OCI-LY7 (cell line): ENCODE measurements around the gene SLC6A6.

ENCODE experiments used
- EZH2phosphoT487 ChIP-seq: fragments of 200-600 bp; sonication (generic); IDR thresholded peaks from 2 replicates; pipeline ENCODE4 v1.6.1; 2018; ENCODE audit warnings: low read depth, borderline replicate concordance, mild to moderate bottlenecking, mixed run types, antibody characterized with exemption, low read length, moderate library complexity, mixed read lengths
- TF ChIP-seq, protein P1 (sequence below): fragments of 200-600 bp; sonication (generic); conservative IDR thresholded peaks from 2 replicates; pipeline ENCODE4 v1.5.1; 2014; ENCODE audit warnings: mild to moderate bottlenecking, antibody characterized with exemption, low read length, moderate library complexity, mixed read lengths

DNA sequence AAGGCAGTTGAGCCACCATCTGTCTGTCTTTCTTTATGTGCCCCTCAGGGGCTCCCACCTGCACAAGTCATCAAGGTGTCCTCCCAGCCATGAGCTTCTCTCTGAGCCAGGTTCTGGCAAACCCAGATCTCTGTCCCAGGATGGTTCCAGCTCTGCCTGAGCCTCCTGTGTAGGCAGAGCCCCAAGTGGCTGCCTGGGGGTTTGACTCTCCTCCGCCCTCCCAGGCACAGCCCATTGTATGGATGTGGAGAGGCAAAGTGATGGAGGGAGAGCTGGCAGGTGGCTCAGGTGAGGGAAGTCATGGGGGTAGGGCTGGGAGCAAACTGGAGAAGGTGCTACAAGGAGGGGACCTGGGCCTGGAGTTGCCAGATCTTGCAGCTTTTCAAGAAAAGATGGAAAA is 80.9 kb downstream of the SLC6A6 start:
- TF ChIP-seq, protein P1, sequence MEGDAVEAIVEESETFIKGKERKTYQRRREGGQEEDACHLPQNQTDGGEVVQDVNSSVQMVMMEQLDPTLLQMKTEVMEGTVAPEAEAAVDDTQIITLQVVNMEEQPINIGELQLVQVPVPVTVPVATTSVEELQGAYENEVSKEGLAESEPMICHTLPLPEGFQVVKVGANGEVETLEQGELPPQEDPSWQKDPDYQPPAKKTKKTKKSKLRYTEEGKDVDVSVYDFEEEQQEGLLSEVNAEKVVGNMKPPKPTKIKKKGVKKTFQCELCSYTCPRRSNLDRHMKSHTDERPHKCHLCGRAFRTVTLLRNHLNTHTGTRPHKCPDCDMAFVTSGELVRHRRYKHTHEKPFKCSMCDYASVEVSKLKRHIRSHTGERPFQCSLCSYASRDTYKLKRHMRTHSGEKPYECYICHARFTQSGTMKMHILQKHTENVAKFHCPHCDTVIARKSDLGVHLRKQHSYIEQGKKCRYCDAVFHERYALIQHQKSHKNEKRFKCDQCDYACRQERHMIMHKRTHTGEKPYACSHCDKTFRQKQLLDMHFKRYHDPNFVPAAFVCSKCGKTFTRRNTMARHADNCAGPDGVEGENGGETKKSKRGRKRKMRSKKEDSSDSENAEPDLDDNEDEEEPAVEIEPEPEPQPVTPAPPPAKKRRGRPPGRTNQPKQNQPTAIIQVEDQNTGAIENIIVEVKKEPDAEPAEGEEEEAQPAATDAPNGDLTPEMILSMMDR = no peak
- no peak for TF ChIP-seq EZH2phosphoT487
